MCF 10A (cell line): Measurements from ENCODE around the gene KCNC1. TPM values are rescaled to one million over a fixed set of nuclear protein-coding genes. Genes with fewer than 3 reads are reported as not detected.

Source experiments
- BruUV-seq: library from RNA; stranded (reverse); fragments of 400-500 nt; replicated peaks from 2 replicates; lab custom pipeline; 2021; lab: Mats Ljungman, UMichigan
- CTCF ChIA-PET: fragments of 300-600 bp; sonication (Branson Sonifier 250); formaldehyde crosslinking; extraction: SDS; loops from one replicate; lab custom pipeline; 2021; ENCODE audit warnings: antibody characterized with exemption, inconsistent platforms; lab: Yijun Ruan, JAX
- POLR2A ChIA-PET: fragments of 300-600, 350-650 bp; sonication (Branson Sonifier 250); formaldehyde crosslinking; extraction: SDS; loops from one replicate; lab custom pipeline; 2020; ENCODE audit warnings: antibody characterized with exemption, inconsistent platforms; lab: Yijun Ruan, JAX
- DNase-seq: peaks from one replicate; pipeline ENCODE4 v3.0.0-alpha.2; 2018; ENCODE audit not compliant: unreplicated experiment
- H3K27ac Mint-ChIP-seq: one replicate; pipeline ENCODE4 v1.8.0; 2022; ENCODE audit warnings: mild to moderate bottlenecking, low read depth, mixed read lengths; ENCODE audit not compliant: unreplicated experiment
- H3K27me3 Mint-ChIP-seq: one replicate; pipeline ENCODE4 v1.8.0; 2022; ENCODE audit warnings: mixed read lengths; ENCODE audit not compliant: insufficient read depth, unreplicated experiment
- H3K36me3 Mint-ChIP-seq: one replicate; pipeline ENCODE4 v1.8.0; 2022; ENCODE audit warnings: mild to moderate bottlenecking, moderate library complexity, mixed read lengths; ENCODE audit not compliant: insufficient read depth, unreplicated experiment
- H3K4me1 Mint-ChIP-seq: one replicate; pipeline ENCODE4 v1.8.0; 2022; ENCODE audit warnings: mixed read lengths; ENCODE audit not compliant: insufficient read depth, unreplicated experiment
- H3K4me3 Mint-ChIP-seq: one replicate; pipeline ENCODE4 v1.8.0; 2022; ENCODE audit warnings: mild to moderate bottlenecking, moderate library complexity, mixed read lengths; ENCODE audit not compliant: unreplicated experiment
- H3K9me3 Mint-ChIP-seq: one replicate; pipeline ENCODE4 v1.8.0; 2022; ENCODE audit warnings: mixed read lengths; ENCODE audit not compliant: unreplicated experiment
- intact Hi-C: fragments of 100-400 bp; cut with micrococcal nuclease; formaldehyde crosslinking; loops from 2 replicates; pipeline ENCODE4 v1.14.1; 2022
- total RNA-seq: library from RNA; stranded (reverse); gene quantifications from 2 replicates; pipeline ENCODE4 v1.2.3, GENCODE V29; 2022
- TF ChIP-seq, protein P1 (sequence below): fragments of 200-600 bp; IDR thresholded peaks from one replicate; pipeline ENCODE4 v1.8.0; 2022; ENCODE audit warnings: antibody characterized with exemption, mild to moderate bottlenecking; ENCODE audit not compliant: unreplicated experiment

Gene KCNC1
- total RNA-seq, 1 experiment from 2014 or later = not detected

DNA sequence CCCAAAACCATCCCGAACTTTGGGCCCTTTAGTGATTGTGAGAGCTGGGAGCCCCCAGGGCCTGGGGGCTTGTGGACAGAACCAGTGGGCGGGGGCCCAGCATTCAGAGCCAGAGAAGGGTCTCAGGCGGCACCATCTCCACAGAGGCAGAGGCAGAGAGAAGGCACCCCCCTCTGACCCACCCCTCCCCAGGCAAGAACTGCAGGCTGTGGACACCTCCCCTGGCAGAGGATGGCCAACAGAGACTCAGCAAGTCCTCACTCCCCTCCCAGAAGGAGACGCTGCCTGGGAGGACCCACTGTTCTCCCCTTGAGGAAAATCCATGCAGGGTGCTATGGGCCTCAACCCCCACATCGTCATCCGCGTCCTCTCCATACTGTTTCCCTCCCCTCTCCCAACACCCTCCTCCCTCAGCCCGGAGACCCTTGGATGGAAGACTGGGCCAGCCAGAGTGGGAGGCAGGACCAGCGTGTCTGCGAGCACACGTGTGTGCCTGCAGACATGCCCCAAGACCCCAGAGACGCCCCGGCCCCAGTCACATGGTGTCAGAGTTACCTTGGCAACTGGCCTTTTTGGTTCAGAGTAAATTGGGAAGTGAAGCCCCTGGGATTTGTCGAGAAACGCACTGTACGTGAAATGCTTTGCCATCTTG is 42.6 kb downstream of the KCNC1 start:
- Mint-ChIP-seq H3K36me3 (no peaks in the 10 kb centered on the region), H3K4me3 (no peak overlapping the region), H3K9me3 (no peaks in the 10 kb centered on the region), H3K27me3 (peaks cover 10% of the 10 kb centered on the region), H3K4me1 (no peaks in the 10 kb centered on the region), H3K27ac (no peak overlapping the region)
- TF ChIP-seq, protein P1, sequence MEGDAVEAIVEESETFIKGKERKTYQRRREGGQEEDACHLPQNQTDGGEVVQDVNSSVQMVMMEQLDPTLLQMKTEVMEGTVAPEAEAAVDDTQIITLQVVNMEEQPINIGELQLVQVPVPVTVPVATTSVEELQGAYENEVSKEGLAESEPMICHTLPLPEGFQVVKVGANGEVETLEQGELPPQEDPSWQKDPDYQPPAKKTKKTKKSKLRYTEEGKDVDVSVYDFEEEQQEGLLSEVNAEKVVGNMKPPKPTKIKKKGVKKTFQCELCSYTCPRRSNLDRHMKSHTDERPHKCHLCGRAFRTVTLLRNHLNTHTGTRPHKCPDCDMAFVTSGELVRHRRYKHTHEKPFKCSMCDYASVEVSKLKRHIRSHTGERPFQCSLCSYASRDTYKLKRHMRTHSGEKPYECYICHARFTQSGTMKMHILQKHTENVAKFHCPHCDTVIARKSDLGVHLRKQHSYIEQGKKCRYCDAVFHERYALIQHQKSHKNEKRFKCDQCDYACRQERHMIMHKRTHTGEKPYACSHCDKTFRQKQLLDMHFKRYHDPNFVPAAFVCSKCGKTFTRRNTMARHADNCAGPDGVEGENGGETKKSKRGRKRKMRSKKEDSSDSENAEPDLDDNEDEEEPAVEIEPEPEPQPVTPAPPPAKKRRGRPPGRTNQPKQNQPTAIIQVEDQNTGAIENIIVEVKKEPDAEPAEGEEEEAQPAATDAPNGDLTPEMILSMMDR = no peak
- POLR2A ChIA-PET = no interaction called here
- BruUV-seq = no TSS peak
- CTCF ChIA-PET = no interaction called here
- intact Hi-C loops = no loop called here
- DNase-seq = no peak

GRCh38 chr11:17777738-17778091 is 43.1 kb downstream of the KCNC1 start:
- H3K27me3 Mint-ChIP-seq = peaks cover 10% of the 10 kb centered on the region

DNA sequence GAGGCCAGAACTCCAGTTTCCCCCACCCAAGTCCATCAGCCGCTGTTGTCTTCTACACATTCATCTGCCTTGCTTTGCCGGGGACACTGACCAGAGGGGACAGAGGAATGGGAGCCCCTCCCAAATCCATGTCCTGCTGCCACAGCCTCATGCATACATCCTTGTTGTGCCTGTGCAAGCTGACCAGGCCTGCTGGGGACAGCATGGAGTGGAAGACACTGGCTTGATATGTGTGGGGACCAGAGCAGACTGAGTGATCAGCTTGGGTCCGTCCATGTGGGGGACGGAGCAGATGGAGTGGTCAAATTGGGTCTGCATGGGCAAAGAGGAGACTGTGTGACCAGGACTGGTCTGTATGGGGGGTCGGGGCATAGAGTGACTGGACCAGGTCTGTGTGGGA is 43.8 kb downstream of the KCNC1 start:
- TF ChIP-seq, protein P1 = no peak
- CTCF ChIA-PET = no interaction called here
- DNase-seq = no peak
- POLR2A ChIA-PET = no interaction called here
- Mint-ChIP-seq H3K4me3 (no peak overlapping the region), H3K4me1 (no peaks in the 10 kb centered on the region), H3K27me3 (peaks cover 10% of the 10 kb centered on the region), H3K36me3 (no peaks in the 10 kb centered on the region), H3K9me3 (no peaks in the 10 kb centered on the region), H3K27ac (no peak overlapping the region)
- intact Hi-C loops = no loop called here
- no TSS peak for BruUV-seq

More at GRCh38 chr11:17777738-17778091, 43.1 kb downstream of the KCNC1 start:
- TF ChIP-seq, protein P1 = no peak
- H3K36me3 Mint-ChIP-seq = no peaks in the 10 kb centered on the region
- intact Hi-C loops = no loop called here
- no peaks in the 10 kb centered on the region for H3K4me1 Mint-ChIP-seq
- no TSS peak for BruUV-seq
- CTCF ChIA-PET = no interaction called here
- no peak overlapping the region for H3K27ac Mint-ChIP-seq
- H3K4me3 Mint-ChIP-seq = no peak overlapping the region
- no peak for DNase-seq
- H3K9me3 Mint-ChIP-seq = no peaks in the 10 kb centered on the region
- POLR2A ChIA-PET = no interaction called here

GRCh38 chr11:17778956-17779860 is 44.6 kb downstream of the KCNC1 start:
- no peaks in the 10 kb centered on the region for H3K4me1 Mint-ChIP-seq
- ChIA-PET POLR2A (no interaction called here), CTCF (interaction anchor here (0.9 kb wide), 1 partner anchor 27 kb away, joined by 4 read pairs; no protein-coding TSS in a partner anchor)
- no peaks in the 10 kb centered on the region for H3K36me3 Mint-ChIP-seq
- no peak overlapping the region for H3K27ac Mint-ChIP-seq
- TF ChIP-seq, protein P1 = no peak
- H3K27me3 Mint-ChIP-seq = peaks cover 10% of the 10 kb centered on the region
- no peaks in the 10 kb centered on the region for H3K9me3 Mint-ChIP-seq
- H3K4me3 Mint-ChIP-seq = no peak overlapping the region
- no TSS peak for BruUV-seq
- intact Hi-C loops = no loop called here
- DNase-seq = no peak
